Activated CD8-positive, alpha-beta T cell treated with anti-CD3 and anti-CD28 coated beads for 36 hours (primary cell): ENCODE data around the gene GIMAP4. TPM values are rescaled to one million over a fixed set of nuclear protein-coding genes. Genes with fewer than 3 reads are reported as not detected.
"Not testable (repeated sequence)": the region's sequence is repeated elsewhere in the genome, so short reads cannot be mapped to it uniquely, and the experiment has no call there.

ENCODE experiments used
- ATAC-seq: fragments of 200-7000 bp; cut with Tn5 transposase; one replicate; pipeline ENCODE4 v1.10.0; 2021; ENCODE audit warnings: mild to moderate bottlenecking, moderate library complexity
- CTCF ChIA-PET: fragments of 350-600 bp; sonication (Branson Sonifier 250); formaldehyde crosslinking; loops from one replicate; lab custom pipeline; 2021; ENCODE audit warnings: antibody characterized with exemption; lab: Charles Lee
- POLR2A ChIA-PET: fragments of 350-600 bp; sonication (Branson Sonifier 250); formaldehyde crosslinking; loops from one replicate; lab custom pipeline; 2021; ENCODE audit warnings: antibody characterized with exemption; lab: Charles Lee
- DNase-seq: peaks from one replicate; pipeline ENCODE4 v3.0.0-alpha.2; 2020
- H3K27ac Mint-ChIP-seq: one replicate; pipeline ENCODE4 v1.8.0; 2021; ENCODE audit warnings: mild to moderate bottlenecking, mixed read lengths
- H3K27me3 Mint-ChIP-seq: one replicate; pipeline ENCODE4 v1.8.0; 2021; ENCODE audit warnings: mixed read lengths
- H3K36me3 Mint-ChIP-seq: one replicate; pipeline ENCODE4 v1.8.0; 2021; ENCODE audit warnings: low read depth, mixed read lengths
- H3K4me1 Mint-ChIP-seq: one replicate; pipeline ENCODE4 v1.8.0; 2021; ENCODE audit warnings: low read depth, mixed read lengths
- H3K4me3 Mint-ChIP-seq: one replicate; pipeline ENCODE4 v1.8.0; 2021; ENCODE audit warnings: mild to moderate bottlenecking, moderate library complexity, mixed read lengths
- H3K9me3 Mint-ChIP-seq: one replicate; pipeline ENCODE4 v1.8.0; 2021; ENCODE audit warnings: mixed read lengths
- CTCF ChIP-seq: fragments of 200-600 bp; IDR thresholded peaks from one replicate; pipeline ENCODE4 v1.8.0; 2022; ENCODE audit warnings: antibody characterized with exemption, mild to moderate bottlenecking
- intact Hi-C: fragments of 100-400 bp; cut with micrococcal nuclease; formaldehyde crosslinking; loops from one replicate; pipeline ENCODE4 v1.10.0; 2022
- total RNA-seq, 2 experiments: library from RNA; stranded (reverse); gene quantifications; one replicate each; pipeline ENCODE4 v1.2.3, GENCODE V29; 2021

Gene GIMAP4
- total RNA-seq, 2 experiments from 2014 or later = 88.3 to 97.8 TPM

GRCh38 chr7:150587551-150587950, 20.4 kb downstream of the GIMAP4 start:
- ATAC-seq = no peak
- no peaks in the 10 kb centered on the region for H3K27me3 Mint-ChIP-seq
- no peak for DNase-seq
- peaks cover 29% of the 10 kb centered on the region for H3K36me3 Mint-ChIP-seq
- ChIA-PET POLR2A (interaction anchor here (0.9 to 1.2 kb wide), 2 partner anchors 20 to 22 kb away, joined by 3 to 4 read pairs; no protein-coding TSS in a partner anchor), CTCF (interaction anchor here (1.0 kb wide), 1 partner anchor 48 kb away, joined by 3 read pairs; no protein-coding TSS in a partner anchor)
- H3K4me3 Mint-ChIP-seq = no peak overlapping the region
- intact Hi-C loops = no loop called here
- no peak overlapping the region for H3K27ac Mint-ChIP-seq
- TF ChIP-seq CTCF = no peak
- peaks cover 44% of the 10 kb centered on the region for H3K9me3 Mint-ChIP-seq
- peaks cover 44% of the 10 kb centered on the region for H3K4me1 Mint-ChIP-seq

- DNase-seq = no peak
- ChIA-PET POLR2A (no interaction called here), CTCF (no interaction called here)
- Mint-ChIP-seq H3K4me3 (no peak overlapping the region), H3K27me3 (no peaks in the 10 kb centered on the region), H3K4me1 (peaks cover 48% of the 10 kb centered on the region), H3K36me3 (peaks cover 43% of the 10 kb centered on the region), H3K9me3 (peaks cover 44% of the 10 kb centered on the region), H3K27ac (no peak overlapping the region)
- TF ChIP-seq CTCF = no peak
- no peak for ATAC-seq
- intact Hi-C loops = no loop called here
Measured at GRCh38 chr7:150594805-150595204, 27.6 kb downstream of the GIMAP4 start.

- no peak for TF ChIP-seq CTCF
- Mint-ChIP-seq H3K36me3 (peaks cover 43% of the 10 kb centered on the region), H3K4me1 (peaks cover 49% of the 10 kb centered on the region), H3K27me3 (no peaks in the 10 kb centered on the region), H3K27ac (no peak overlapping the region), H3K9me3 (peaks cover 45% of the 10 kb centered on the region), H3K4me3 (no peak overlapping the region)
- DNase-seq (no peak), ATAC-seq (no peak)
- ChIA-PET CTCF (no interaction called here), POLR2A (no interaction called here)
- intact Hi-C loops = no loop called here
Measured at GRCh38 chr7:150595361-150595760, 28.2 kb downstream of the GIMAP4 start.

- peak overlapping the region; percentile 81 for H3K27ac Mint-ChIP-seq
- intact Hi-C loops, H3K4me3 Mint-ChIP-seq, CTCF ChIA-PET, ATAC-seq, DNase-seq, POLR2A ChIA-PET, H3K27me3 Mint-ChIP-seq: not testable (repeated sequence)
- H3K4me1 Mint-ChIP-seq = peaks cover 41% of the 10 kb centered on the region
- H3K36me3 Mint-ChIP-seq = peaks cover 13% of the 10 kb centered on the region
- H3K9me3 Mint-ChIP-seq = peaks cover 21% of the 10 kb centered on the region
Measured at GRCh38 chr7:150603600-150603999, 36.4 kb downstream of the GIMAP4 start.

- no peak for TF ChIP-seq CTCF
- Mint-ChIP-seq H3K4me3 (no peak overlapping the region), H3K36me3 (peaks cover 7% of the 10 kb centered on the region), H3K27me3 (no peaks in the 10 kb centered on the region), H3K27ac (peak overlapping the region; percentile 87), H3K9me3 (peaks cover 16% of the 10 kb centered on the region), H3K4me1 (peaks cover 66% of the 10 kb centered on the region)
- POLR2A ChIA-PET = interaction anchor here (1.1 kb wide), 1 partner anchor 22 kb away, joined by 3 read pairs; the partner anchor contains the start of gene GIMAP6
- CTCF ChIA-PET = interaction anchor here (0.6 to 0.8 kb wide), 2 partner anchors 110 to 122 kb away, joined by 3 read pairs; no protein-coding TSS in a partner anchor
- DNase-seq (no peak), ATAC-seq (peak; percentile 69)
- intact Hi-C loops = no loop called here
Measured at GRCh38 chr7:150610233-150610632, 43.0 kb downstream of the GIMAP4 start.
